GM19452 (cell line): Measurements from ENCODE around the gene OTOA.
A peak's percentile ranks its signal among the peaks of the same experiment; 100 is the strongest.
"Not testable (repeated sequence)": the region's sequence is repeated elsewhere in the genome, so short reads cannot be mapped to it uniquely, and the experiment has no call there.

ENCODE experiments used
- ATAC-seq: cut with Tn5 transposase; IDR thresholded peaks from one replicate; pipeline ENCODE4 v1.9.1; 2021; ENCODE audit not compliant: unreplicated experiment

OTOA gene

GRCh38 chr16:21673469-21673868 is 9.7 kb downstream of the OTOA start:
- ATAC-seq, result no peak

- ATAC-seq, result not testable (repeated sequence)
Observed at GRCh38 chr16:21674456-21674855, 10.7 kb downstream of the OTOA start.

GRCh38 chr16:21680714-21681113 is 16.9 kb downstream of the OTOA start:
- not testable (repeated sequence) for ATAC-seq

- no peak for ATAC-seq
Observed at GRCh38 chr16:21683184-21683583, 19.4 kb downstream of the OTOA start.

- no peak for ATAC-seq
Observed at GRCh38 chr16:21684199-21684598, 20.4 kb downstream of the OTOA start.

GRCh38 chr16:21685034-21685455 is 21.3 kb downstream of the OTOA start:
- no peak for ATAC-seq

GRCh38 chr16:21689107-21689506 is 25.3 kb downstream of the OTOA start:
- no peak for ATAC-seq

- ATAC-seq, result not testable (repeated sequence)
Observed at GRCh38 chr16:21690967-21691366, 27.2 kb downstream of the OTOA start.

- ATAC-seq, result no peak
Observed at GRCh38 chr16:21694609-21695008, 30.8 kb downstream of the OTOA start.

GRCh38 chr16:21697032-21697431 is 33.3 kb downstream of the OTOA start:
- no peak for ATAC-seq

- no peak for ATAC-seq
Observed at GRCh38 chr16:21698169-21699032, 34.6 kb downstream of the OTOA start.

GRCh38 chr16:21701271-21701670 is 37.5 kb downstream of the OTOA start:
- no peak for ATAC-seq

- no peak for ATAC-seq
Observed at GRCh38 chr16:21702276-21702675, 38.5 kb downstream of the OTOA start.

GRCh38 chr16:21703156-21703555 is 39.4 kb downstream of the OTOA start:
- ATAC-seq, result no peak

- peak; percentile 83 for ATAC-seq
Observed at GRCh38 chr16:21703589-21704174, 39.9 kb downstream of the OTOA start.

- ATAC-seq, result no peak
Observed at GRCh38 chr16:21704266-21704665, 40.5 kb downstream of the OTOA start.

GRCh38 chr16:21704733-21705132 is 41.0 kb downstream of the OTOA start:
- ATAC-seq, result no peak

GRCh38 chr16:21708533-21709115 is 44.9 kb downstream of the OTOA start:
- ATAC-seq, result no peak

- no peak for ATAC-seq
Observed at GRCh38 chr16:21710938-21711337, 47.2 kb downstream of the OTOA start.

GRCh38 chr16:21713549-21714368 is 50.0 kb downstream of the OTOA start:
- no peak for ATAC-seq

GRCh38 chr16:21714369-21714618 is 50.5 kb downstream of the OTOA start:
- ATAC-seq, result not testable (repeated sequence)
